ENCODE measurements around the gene NCR1. TPM values are rescaled to one million over a fixed set of nuclear protein-coding genes. Genes with fewer than 3 reads are reported as not detected.

The NCR1 gene
- total RNA-seq, 2 donors from 2014 or later = 0.53 to 4.1 TPM

Other genes starting within 250 kb of the NCR1 start
- not detected for gene LILRB4, start 243.2 kb upstream of the NCR1 start, total RNA-seq
- gene KIR3DL3, start 181.7 kb upstream of the NCR1 start, total RNA-seq = not detected
- gene KIR2DL3, start 167.6 kb upstream of the NCR1 start, total RNA-seq = not detected
- under 1 TPM in 1 of 2 donors, not detected in 1; 0.24 TPM for gene KIR2DL1, start 136.4 kb upstream of the NCR1 start, total RNA-seq
- gene KIR2DL4, start 102.5 kb upstream of the NCR1 start, total RNA-seq = under 1 TPM; 0.60 to 0.63 TPM
- under 1 TPM in 1 of 2 donors, not detected in 1; 0.21 TPM for gene KIR3DL1, start 89.7 kb upstream of the NCR1 start, total RNA-seq
- gene KIR2DS4, start 73.5 kb upstream of the NCR1 start, total RNA-seq = under 1 TPM; 0.24 to 0.88 TPM
- 1 to 10 TPM in 1 of 2 donors, under 1 TPM in 1; 0.89 to 4.4 TPM for gene KIR3DL2, start 55.7 kb upstream of the NCR1 start, total RNA-seq
- not detected for gene FCAR, start 31.9 kb upstream of the NCR1 start, total RNA-seq
- gene NLRP7, start 41.4 kb downstream of the NCR1 start, total RNA-seq = not detected
- 1 to 10 TPM; 6.6 to 9.9 TPM for gene NLRP2, start 60.2 kb downstream of the NCR1 start, total RNA-seq
- under 1 TPM; 0.24 to 0.39 TPM for gene GP6, start 132.1 kb downstream of the NCR1 start, total RNA-seq
- gene RDH13, start 157.0 kb downstream of the NCR1 start, total RNA-seq = 10 to 100 TPM; 11.5 to 13.8 TPM
- gene EPS8L1, start 169.7 kb downstream of the NCR1 start, total RNA-seq = 1 to 10 TPM; 3.8 to 5.3 TPM
- 10 to 100 TPM; 65.7 to 71.6 TPM for gene PPP1R12C, start 211.5 kb downstream of the NCR1 start, total RNA-seq
- 1 to 10 TPM in 1 of 2 donors, under 1 TPM in 1; 0.49 to 1.3 TPM for gene TNNT1, start 243.1 kb downstream of the NCR1 start, total RNA-seq

All from activated T-cell treated with anti-CD3 and anti-CD28 coated beads, Interleukin-2, amount 50 U/mL, for 72 hours (primary cell).